Lower lobe of right lung (tissue), 2 donors: ENCODE data around the gene DAZAP1. TPM values are rescaled to one million over a fixed set of nuclear protein-coding genes. Genes with fewer than 3 reads are reported as not detected.

Source experiments
- ATAC-seq, 2 donors: fragments of 200-7000 bp; cut with Tn5 transposase; one replicate each; pipeline ENCODE4 v1.9.1; 2020 to 2022; ENCODE audit warnings: mild to moderate bottlenecking in 2 of 2, moderate library complexity in 2 of 2
- DNase-seq: peaks from one replicate; pipeline ENCODE4 v3.0.0-alpha.2; 2020
- H3K27ac ChIP-seq: fragments of 200-600 bp; one replicate; pipeline ENCODE4 v1.8.0; 2022
- H3K27me3 ChIP-seq: fragments of 200-600 bp; one replicate; pipeline ENCODE4 v1.8.0; 2022; ENCODE audit warnings: low read depth
- H3K36me3 ChIP-seq: fragments of 200-600 bp; one replicate; pipeline ENCODE4 v1.8.0; 2022; ENCODE audit warnings: mild to moderate bottlenecking
- H3K4me1 ChIP-seq: fragments of 200-600 bp; one replicate; pipeline ENCODE4 v1.8.0; 2022
- H3K4me3 ChIP-seq: fragments of 200-600 bp; one replicate; pipeline ENCODE4 v1.8.0; 2022; ENCODE audit warnings: mild to moderate bottlenecking
- H3K9me3 ChIP-seq: fragments of 200-600 bp; one replicate; pipeline ENCODE4 v1.8.0; 2022
- intact Hi-C: fragments of 100-400 bp; cut with DNase I; formaldehyde crosslinking; loops from one replicate; pipeline ENCODE4 v1.11.0; 2022
- total RNA-seq: library from RNA; stranded (reverse); fragmentation: NEBNext Ultra II Directional; extraction: Animal tissue kit (Norgen Biotek cat#: 25700); gene quantifications from one replicate; pipeline ENCODE4 v1.2.1, GENCODE V29; 2021
- TF ChIP-seq, protein P1 (sequence below): fragments of 200-600 bp; IDR thresholded peaks from one replicate; pipeline ENCODE4 v1.8.0; 2022; ENCODE audit warnings: antibody characterized with exemption, mild to moderate bottlenecking
- donor health status: DM: no; HTN: yes; CAD: no; lungs with severe emphysema.

DAZAP1 gene
- total RNA-seq, 1 donor from 2014 or later, result 89.4 TPM

DNA sequence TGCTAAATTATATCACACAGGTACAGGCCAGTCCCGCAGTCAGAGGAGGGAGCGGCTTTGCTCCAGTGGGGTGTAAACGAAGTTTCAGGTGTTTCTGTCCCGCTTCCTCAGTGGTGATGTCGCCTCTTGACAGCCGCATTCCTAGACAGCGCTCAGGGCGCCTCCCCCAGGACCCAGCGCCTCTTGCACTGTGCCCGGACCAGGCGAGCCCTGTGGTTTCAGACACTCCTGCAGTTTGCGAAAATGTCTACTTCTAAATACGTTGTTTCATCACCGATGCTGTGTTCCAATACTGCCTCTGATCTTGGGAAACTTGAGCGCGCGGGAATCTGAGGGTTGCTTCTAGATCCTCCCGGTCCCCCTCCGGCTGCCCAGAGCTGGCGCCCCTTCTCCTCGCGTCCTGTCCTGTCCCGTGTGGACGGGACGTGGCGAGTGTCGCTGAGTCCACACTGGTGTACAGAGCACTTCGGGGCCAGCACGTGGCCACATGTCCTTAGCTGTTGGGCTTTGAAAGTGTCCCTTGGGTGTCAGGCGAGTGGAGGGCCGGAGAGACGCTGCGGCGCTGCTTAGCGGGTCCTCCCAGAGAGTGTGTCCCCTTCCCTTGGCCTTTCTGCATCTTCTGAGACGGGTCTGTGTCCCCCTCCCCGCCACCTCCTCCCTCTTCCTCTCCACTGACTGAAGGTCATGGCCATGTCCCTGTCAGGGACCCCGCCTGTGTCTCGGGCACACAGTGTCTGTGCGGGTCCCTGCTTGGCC, 16.2 kb downstream of the DAZAP1 start:
- Histone ChIP-seq H3K27ac (no peak overlapping the region), H3K27me3 (no peaks in the 10 kb centered on the region), H3K4me1 (peaks cover 3% of the 10 kb centered on the region), H3K4me3 (no peak overlapping the region), H3K36me3 (peaks cover 91% of the 10 kb centered on the region), H3K9me3 (no peaks in the 10 kb centered on the region)
- ATAC-seq (no peak), DNase-seq (no peak)
- TF ChIP-seq, protein P1, sequence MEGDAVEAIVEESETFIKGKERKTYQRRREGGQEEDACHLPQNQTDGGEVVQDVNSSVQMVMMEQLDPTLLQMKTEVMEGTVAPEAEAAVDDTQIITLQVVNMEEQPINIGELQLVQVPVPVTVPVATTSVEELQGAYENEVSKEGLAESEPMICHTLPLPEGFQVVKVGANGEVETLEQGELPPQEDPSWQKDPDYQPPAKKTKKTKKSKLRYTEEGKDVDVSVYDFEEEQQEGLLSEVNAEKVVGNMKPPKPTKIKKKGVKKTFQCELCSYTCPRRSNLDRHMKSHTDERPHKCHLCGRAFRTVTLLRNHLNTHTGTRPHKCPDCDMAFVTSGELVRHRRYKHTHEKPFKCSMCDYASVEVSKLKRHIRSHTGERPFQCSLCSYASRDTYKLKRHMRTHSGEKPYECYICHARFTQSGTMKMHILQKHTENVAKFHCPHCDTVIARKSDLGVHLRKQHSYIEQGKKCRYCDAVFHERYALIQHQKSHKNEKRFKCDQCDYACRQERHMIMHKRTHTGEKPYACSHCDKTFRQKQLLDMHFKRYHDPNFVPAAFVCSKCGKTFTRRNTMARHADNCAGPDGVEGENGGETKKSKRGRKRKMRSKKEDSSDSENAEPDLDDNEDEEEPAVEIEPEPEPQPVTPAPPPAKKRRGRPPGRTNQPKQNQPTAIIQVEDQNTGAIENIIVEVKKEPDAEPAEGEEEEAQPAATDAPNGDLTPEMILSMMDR, result no peak
- intact Hi-C loops, result no loop called here

DNA sequence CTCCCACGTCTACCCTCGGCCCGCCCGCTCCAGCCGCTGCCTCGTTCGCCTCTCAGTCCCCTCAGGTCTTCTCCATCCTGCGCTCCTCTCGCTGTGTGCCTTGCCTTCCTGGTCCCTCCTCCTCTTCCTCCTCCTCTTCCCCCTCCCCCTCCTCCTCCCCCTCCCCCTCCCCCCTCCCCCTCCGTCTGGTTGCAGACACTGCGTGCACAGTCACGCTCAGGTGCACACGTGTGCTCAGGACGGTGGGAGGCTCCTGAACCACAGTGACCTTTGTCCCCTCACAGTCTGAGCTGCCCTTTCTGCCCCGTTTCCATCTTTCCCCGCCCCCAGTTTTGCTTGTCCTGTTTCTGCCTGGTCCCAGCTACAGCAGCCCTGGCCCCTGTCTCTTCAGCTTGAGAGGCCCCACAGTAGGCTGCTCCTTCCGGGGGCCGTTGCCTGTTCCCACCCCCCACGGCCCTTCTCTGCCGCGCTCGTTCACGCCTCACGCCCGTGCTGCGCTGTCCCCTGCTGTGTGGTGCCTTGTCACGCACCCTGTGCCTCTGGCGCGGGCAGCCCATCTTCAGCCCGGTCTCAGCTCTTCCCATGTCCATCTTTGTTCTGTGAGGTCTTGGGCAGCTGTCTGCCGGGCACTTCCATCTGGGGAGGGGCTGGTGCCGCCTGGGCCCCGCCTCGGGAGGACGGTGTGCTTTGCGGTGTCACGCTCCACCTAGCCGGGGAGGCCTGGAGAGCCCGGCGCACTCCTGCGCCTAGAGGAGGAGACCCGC, 17.0 kb downstream of the DAZAP1 start:
- H3K4me3 ChIP-seq, result no peak overlapping the region
- peaks cover 91% of the 10 kb centered on the region for H3K36me3 ChIP-seq
- DNase-seq, result no peak
- H3K4me1 ChIP-seq, result no peaks in the 10 kb centered on the region
- no peaks in the 10 kb centered on the region for H3K9me3 ChIP-seq
- TF ChIP-seq, protein P1, result no peak
- H3K27ac ChIP-seq, result no peak overlapping the region
- H3K27me3 ChIP-seq, result no peaks in the 10 kb centered on the region
- intact Hi-C loops, result no loop called here
- no peak for ATAC-seq

DNA sequence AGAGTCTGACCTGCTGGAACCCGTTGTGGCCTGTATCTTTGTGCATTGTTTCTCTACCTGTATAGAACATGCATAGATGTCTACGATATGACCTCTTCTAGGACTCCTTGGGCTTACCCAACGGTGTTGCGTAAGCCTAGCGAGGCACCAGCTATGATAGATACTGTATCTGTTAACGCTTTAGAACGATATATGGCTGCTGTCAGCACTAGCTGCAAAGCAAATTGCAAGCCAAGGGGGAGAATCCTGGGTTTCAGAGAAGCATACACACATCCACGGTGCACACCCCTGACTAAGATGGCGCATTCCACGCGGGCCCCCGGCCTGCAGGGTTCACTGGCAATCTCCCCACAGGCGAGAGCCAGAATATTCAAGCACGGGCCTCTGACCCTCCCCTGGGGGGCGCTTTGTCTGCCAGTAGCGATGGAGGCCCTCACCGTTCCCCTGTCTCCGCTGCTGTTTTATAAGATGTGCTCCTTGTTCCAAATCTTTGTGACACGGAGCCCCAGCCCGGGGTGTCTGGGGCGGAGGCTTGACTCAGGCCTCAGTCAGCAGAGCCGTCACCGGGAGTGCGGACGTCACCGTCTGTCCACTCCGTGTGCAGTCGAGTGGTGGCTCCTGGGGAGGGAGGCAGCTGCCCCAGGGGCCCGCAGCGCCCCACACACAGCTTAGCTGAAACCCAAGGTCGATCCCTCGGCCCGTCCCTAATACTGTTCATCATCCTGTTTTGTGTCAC, 17.9 kb downstream of the DAZAP1 start:
- Histone ChIP-seq H3K36me3 (peaks cover 96% of the 10 kb centered on the region), H3K9me3 (no peaks in the 10 kb centered on the region), H3K4me3 (no peak overlapping the region), H3K4me1 (no peaks in the 10 kb centered on the region), H3K27me3 (no peaks in the 10 kb centered on the region), H3K27ac (no peak overlapping the region)
- DNase-seq, result no peak
- ATAC-seq, result no peak
- TF ChIP-seq, protein P1, result no peak
- intact Hi-C loops, result no loop called here

DNA sequence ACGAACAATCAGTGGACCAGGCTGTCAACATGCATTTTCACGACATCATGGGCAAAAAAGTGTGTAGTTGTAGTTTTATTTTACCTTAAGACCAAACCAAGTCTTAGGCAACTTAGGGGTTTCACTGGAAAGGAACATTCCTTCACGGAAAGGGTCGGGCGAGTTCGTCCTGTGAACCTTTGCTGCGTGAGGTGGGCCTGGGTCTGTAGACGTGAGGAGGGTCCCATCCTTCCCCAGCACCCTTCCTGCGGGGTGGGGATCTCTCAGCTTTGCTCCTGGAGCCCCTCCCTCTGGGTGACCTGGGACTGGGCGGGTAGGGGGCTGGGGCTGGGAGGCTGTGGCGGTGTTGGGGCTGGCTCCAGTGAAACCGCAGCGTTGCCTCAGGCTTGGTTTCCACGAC, 18.5 kb downstream of the DAZAP1 start:
- TF ChIP-seq, protein P1, result no peak
- peaks cover 96% of the 10 kb centered on the region for H3K36me3 ChIP-seq
- H3K27ac ChIP-seq, result no peak overlapping the region
- H3K4me1 ChIP-seq, result no peaks in the 10 kb centered on the region
- no peaks in the 10 kb centered on the region for H3K27me3 ChIP-seq
- no peak for DNase-seq
- H3K4me3 ChIP-seq, result no peak overlapping the region
- intact Hi-C loops, result no loop called here
- no peaks in the 10 kb centered on the region for H3K9me3 ChIP-seq
- no peak for ATAC-seq

DNA sequence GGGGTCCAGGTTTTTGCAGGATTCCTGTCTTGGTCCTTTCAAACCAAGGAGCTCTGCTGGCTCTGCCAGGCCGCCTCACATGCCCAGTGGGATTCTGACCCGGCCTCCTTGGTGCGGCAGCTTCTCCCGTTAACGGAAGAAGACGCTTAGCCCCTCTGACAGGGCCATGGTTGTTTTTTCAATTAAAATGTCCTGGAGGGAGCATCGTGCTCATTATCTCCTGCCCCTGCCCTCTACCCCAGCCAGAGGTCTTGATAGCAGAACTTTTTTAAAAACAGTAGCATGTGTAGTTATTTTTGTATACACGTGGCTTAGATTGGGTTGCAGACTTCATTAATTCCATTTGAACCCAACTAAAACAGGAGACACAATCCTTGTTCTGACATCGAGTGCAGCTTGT, 19.4 kb downstream of the DAZAP1 start:
- Histone ChIP-seq H3K27me3 (no peaks in the 10 kb centered on the region), H3K4me3 (no peak overlapping the region), H3K27ac (no peak overlapping the region), H3K36me3 (peaks cover 96% of the 10 kb centered on the region), H3K4me1 (no peaks in the 10 kb centered on the region), H3K9me3 (no peaks in the 10 kb centered on the region)
- intact Hi-C loops, result no loop called here
- ATAC-seq (no peak), DNase-seq (no peak)
- TF ChIP-seq, protein P1, result no peak
